ENCODE measurements around the gene ADGRF3. TPM values are rescaled to one million over a fixed set of nuclear protein-coding genes. Genes with fewer than 3 reads are reported as not detected.

Gene ADGRF3
- total and polyA plus RNA-seq, 9 of the 15 experiments (the other 6 are each of a cell fraction or from before 2014, with no cell fraction given) = 0.04 to 0.54 (median 0.16) TPM; not detected in 2

DNA sequence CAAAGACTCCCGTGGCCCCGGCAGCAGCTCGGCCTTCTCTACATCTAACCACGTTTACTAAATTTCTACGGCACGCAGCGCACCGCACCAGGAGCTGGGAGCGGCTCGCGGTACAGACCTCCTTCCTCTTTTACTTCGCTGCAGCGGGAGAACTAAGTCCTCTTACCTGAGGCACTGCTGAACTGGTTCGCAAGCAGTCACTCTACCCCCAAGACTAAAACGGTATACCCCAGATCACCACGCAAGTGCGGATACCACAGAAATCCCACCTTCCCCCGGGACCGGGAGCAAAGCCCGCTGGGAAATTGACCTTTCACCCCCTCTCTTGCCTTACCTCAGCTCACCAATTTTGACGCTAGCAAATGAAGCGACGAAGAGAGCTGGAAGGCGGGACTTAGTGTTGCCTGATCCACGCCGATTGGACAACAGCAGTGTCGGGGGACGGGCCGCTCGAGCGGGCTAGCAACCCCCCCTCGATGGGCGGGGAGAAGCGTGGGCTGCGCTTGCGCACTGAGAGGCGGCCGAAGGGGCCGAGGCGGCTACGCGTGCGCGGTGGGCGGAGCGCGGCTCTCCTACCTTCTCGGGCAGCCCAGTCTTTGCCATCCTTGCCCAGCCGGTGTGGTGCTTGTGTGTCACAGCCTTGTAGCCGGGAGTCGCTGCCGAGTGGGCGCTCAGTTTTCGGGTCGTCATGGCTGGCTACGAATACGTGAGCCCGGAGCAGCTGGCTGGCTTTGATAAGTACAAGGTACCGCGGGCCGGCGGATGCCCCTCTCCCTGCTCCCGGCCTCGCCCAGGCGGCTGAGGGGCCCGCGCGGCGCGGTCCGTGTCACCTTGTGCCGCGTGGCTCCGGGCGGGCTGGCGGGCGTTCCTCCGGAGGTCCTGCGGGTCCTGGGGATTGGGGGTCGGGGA is 790 bp downstream of the ADGRF3 start, which contains the start of gene SELENOI (continued):
- TF ChIP-seq, protein P1, sequence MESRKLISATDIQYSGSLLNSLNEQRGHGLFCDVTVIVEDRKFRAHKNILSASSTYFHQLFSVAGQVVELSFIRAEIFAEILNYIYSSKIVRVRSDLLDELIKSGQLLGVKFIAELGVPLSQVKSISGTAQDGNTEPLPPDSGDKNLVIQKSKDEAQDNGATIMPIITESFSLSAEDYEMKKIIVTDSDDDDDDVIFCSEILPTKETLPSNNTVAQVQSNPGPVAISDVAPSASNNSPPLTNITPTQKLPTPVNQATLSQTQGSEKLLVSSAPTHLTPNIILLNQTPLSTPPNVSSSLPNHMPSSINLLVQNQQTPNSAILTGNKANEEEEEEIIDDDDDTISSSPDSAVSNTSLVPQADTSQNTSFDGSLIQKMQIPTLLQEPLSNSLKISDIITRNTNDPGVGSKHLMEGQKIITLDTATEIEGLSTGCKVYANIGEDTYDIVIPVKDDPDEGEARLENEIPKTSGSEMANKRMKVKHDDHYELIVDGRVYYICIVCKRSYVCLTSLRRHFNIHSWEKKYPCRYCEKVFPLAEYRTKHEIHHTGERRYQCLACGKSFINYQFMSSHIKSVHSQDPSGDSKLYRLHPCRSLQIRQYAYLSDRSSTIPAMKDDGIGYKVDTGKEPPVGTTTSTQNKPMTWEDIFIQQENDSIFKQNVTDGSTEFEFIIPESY (CRISPR knock-in tag; IDR thresholded peaks at IDR 0.05) = no peak; the same call in 1 of the 2 replicates
- TF ChIP-seq SLC30A9 (CRISPR knock-in tag; IDR thresholded peaks at IDR 0.05) (no peak), NR4A1 (CRISPR knock-in tag; IDR thresholded peaks at IDR 0.05) (no peak), NR4A1 (tag; IDR thresholded peaks at IDR 0.05) (peak; percentile 35; the same call in 1 of the 2 replicates), RHOXF2B (CRISPR knock-in tag; conservative IDR thresholded peaks at IDR 0.05) (no peak), SREBF1 (IDR thresholded peaks at IDR 0.05; ENCODE audit: borderline replicate concordance, low read depth, low read length) (no peak), ZNF445 (CRISPR knock-in tag; IDR thresholded peaks at IDR 0.05; ENCODE audit: low read depth) (no peak), MEIS2 (IDR thresholded peaks at IDR 0.05; ENCODE audit: partially characterized antibody) (peak; percentile 98), CREM (IDR thresholded peaks at IDR 0.05; ENCODE audit: low read depth) (peak; percentile 84), ZNF695 (CRISPR knock-in tag; IDR thresholded peaks at IDR 0.05) (no peak), JUND (IDR thresholded peaks at IDR 0.05; ENCODE audit: borderline replicate concordance, low read depth, low read length) (peak; percentile 72), JUND (tag; IDR thresholded peaks at IDR 0.05; ENCODE audit: borderline replicate concordance, low read depth, low read length) (peak; percentile 83; the same call in 2 of the 3 replicates), ZFP30 (CRISPR knock-in tag; IDR thresholded peaks at IDR 0.05; ENCODE audit: borderline replicate concordance) (no peak), RREB1 (CRISPR knock-in tag; IDR thresholded peaks at IDR 0.05) (no peak), ZNF354B (CRISPR knock-in tag; IDR thresholded peaks at IDR 0.05) (no peak)
- TF ChIP-seq, protein P2, sequence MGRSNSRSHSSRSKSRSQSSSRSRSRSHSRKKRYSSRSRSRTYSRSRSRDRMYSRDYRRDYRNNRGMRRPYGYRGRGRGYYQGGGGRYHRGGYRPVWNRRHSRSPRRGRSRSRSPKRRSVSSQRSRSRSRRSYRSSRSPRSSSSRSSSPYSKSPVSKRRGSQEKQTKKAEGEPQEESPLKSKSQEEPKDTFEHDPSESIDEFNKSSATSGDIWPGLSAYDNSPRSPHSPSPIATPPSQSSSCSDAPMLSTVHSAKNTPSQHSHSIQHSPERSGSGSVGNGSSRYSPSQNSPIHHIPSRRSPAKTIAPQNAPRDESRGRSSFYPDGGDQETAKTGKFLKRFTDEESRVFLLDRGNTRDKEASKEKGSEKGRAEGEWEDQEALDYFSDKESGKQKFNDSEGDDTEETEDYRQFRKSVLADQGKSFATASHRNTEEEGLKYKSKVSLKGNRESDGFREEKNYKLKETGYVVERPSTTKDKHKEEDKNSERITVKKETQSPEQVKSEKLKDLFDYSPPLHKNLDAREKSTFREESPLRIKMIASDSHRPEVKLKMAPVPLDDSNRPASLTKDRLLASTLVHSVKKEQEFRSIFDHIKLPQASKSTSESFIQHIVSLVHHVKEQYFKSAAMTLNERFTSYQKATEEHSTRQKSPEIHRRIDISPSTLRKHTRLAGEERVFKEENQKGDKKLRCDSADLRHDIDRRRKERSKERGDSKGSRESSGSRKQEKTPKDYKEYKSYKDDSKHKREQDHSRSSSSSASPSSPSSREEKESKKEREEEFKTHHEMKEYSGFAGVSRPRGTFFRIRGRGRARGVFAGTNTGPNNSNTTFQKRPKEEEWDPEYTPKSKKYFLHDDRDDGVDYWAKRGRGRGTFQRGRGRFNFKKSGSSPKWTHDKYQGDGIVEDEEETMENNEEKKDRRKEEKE (IDR thresholded peaks at IDR 0.05; ENCODE audit: borderline replicate concordance in 1 of 2, control insufficient read depth in 1 of 2, low read depth in 2 of 2, low read length in 1 of 2) = 0 out of 4 replicates have a peak, but pooled peaks of 1 of the 2 experiments have one; percentile 52
